ENCODE data around the gene TIA1.
A peak's percentile ranks its signal among the peaks of the same experiment; 100 is the strongest.
"Not testable (repeated sequence)": the region's sequence is repeated elsewhere in the genome, so short reads cannot be mapped to it uniquely, and the experiment has no call there.

TIA1 gene

GRCh38 chr2:70248181-70248847, at the start of gene TIA1:
Gene TIA1, minus strand, starts transcription at chr2:70248628. Its CDS starts 198 bp downstream, at chr2:70248430.
- peak; percentile 96 for DNase-seq (ENCODE audit: low read depth)

- not testable (repeated sequence) for DNase-seq (ENCODE audit: low read depth)
Measured at GRCh38 chr2:70297828-70298227, 49.4 kb upstream of the TIA1 start.

GRCh38 chr2:70283500-70284191, 35.2 kb upstream of the TIA1 start:
- no peak for DNase-seq (ENCODE audit: low read depth)

GRCh38 chr2:70282439-70282838, 34.0 kb upstream of the TIA1 start:
- no peak for DNase-seq (ENCODE audit: low read depth)

GRCh38 chr2:70280242-70280798, 31.9 kb upstream of the TIA1 start:
- DNase-seq (ENCODE audit: low read depth), result no peak

- no peak for DNase-seq (ENCODE audit: low read depth)
Measured at GRCh38 chr2:70270323-70270722, 21.9 kb upstream of the TIA1 start.

- not testable (repeated sequence) for DNase-seq (ENCODE audit: low read depth)
Measured at GRCh38 chr2:70269422-70270302, 21.2 kb upstream of the TIA1 start.

GRCh38 chr2:70266925-70267324, 18.5 kb upstream of the TIA1 start:
- not testable (repeated sequence) for DNase-seq (ENCODE audit: low read depth)

GRCh38 chr2:70261501-70261900, 13.1 kb upstream of the TIA1 start:
- DNase-seq (ENCODE audit: low read depth), result no peak

GRCh38 chr2:70258532-70258875, 10.1 kb upstream of the TIA1 start:
- DNase-seq (ENCODE audit: low read depth), result no peak

- DNase-seq (ENCODE audit: low read depth), result no peak
Measured at GRCh38 chr2:70255637-70256314, 7.3 kb upstream of the TIA1 start.

- DNase-seq (ENCODE audit: low read depth), result no peak
Measured at GRCh38 chr2:70250434-70250833, 2.0 kb upstream of the TIA1 start.

- no peak for DNase-seq (ENCODE audit: low read depth)
Measured at GRCh38 chr2:70247364-70248180, 856 bp downstream of the TIA1 start.

- no peak for DNase-seq (ENCODE audit: low read depth)
Measured at GRCh38 chr2:70243806-70244584, 4.4 kb downstream of the TIA1 start.

- no peak for DNase-seq (ENCODE audit: low read depth)
Measured at GRCh38 chr2:70242552-70242951, 5.9 kb downstream of the TIA1 start.

GRCh38 chr2:70241340-70241739, 7.1 kb downstream of the TIA1 start:
- DNase-seq (ENCODE audit: low read depth), result no peak

GRCh38 chr2:70240599-70240998, 7.8 kb downstream of the TIA1 start:
- DNase-seq (ENCODE audit: low read depth), result no peak

GRCh38 chr2:70233926-70234325, 14.5 kb downstream of the TIA1 start:
- no peak for DNase-seq (ENCODE audit: low read depth)

- no peak for DNase-seq (ENCODE audit: low read depth)
Measured at GRCh38 chr2:70226781-70227180, 21.6 kb downstream of the TIA1 start.

GRCh38 chr2:70223305-70223704, 25.1 kb downstream of the TIA1 start:
- not testable (repeated sequence) for DNase-seq (ENCODE audit: low read depth)

Measured in activated T-cell treated with anti-CD3 and anti-CD28 coated beads for 24 hours (primary cell).